ENCODE data around the gene SH3BP2.

- no peak for TF ChIP-seq CTCF (IDR thresholded peaks at IDR 0.05 in 8 of 11, conservative IDR thresholded peaks at IDR 0.05 in 3 of 11)
- TF ChIP-seq POLR2A (IDR thresholded peaks at IDR 0.05), result no peak
Measured at GRCh38 chr4:2788532-2789103, 4.3 kb upstream of the SH3BP2 start.
